GM12878 (cell line): ENCODE measurements around the gene TRAT1. TPM values are rescaled to one million over a fixed set of nuclear protein-coding genes. Genes with fewer than 3 reads are reported as not detected.

ENCODE experiments used
- ATAC-seq: fragments of 200-7000 bp; cut with Tn5 transposase; 3 replicates; pipeline ENCODE4 v1.9.1; 2020; ENCODE audit warnings: mild to moderate bottlenecking, moderate library complexity
- BruUV-seq: library from RNA; stranded (reverse); fragments of 400-500 nt; replicated peaks from 2 replicates; lab custom pipeline; 2021; lab: Mats Ljungman, UMichigan
- CTCF ChIA-PET: fragments of 300-600 bp; sonication (Branson Sonifier 250); formaldehyde crosslinking; extraction: SDS; loops from one replicate; lab custom pipeline; 2021; ENCODE audit warnings: inconsistent platforms; lab: Yijun Ruan, JAX
- POLR2A ChIA-PET: fragments of 350-600 bp; formaldehyde crosslinking; extraction: SDS; loops from one replicate; lab custom pipeline; 2021; ENCODE audit warnings: inconsistent platforms; lab: Charles Lee
- RAD21 ChIA-PET: fragments of 300-600 bp; sonication (Branson Sonifier 250); formaldehyde crosslinking; loops from one replicate; lab custom pipeline; 2023; ENCODE audit warnings: antibody characterized with exemption; ENCODE audit not compliant: unreplicated experiment; lab: Charles Lee
- SMC1A ChIA-PET: fragments of 300-600 bp; sonication (Branson Sonifier 250); formaldehyde crosslinking; loops from one replicate; lab custom pipeline; 2023; ENCODE audit not compliant: unreplicated experiment, uncharacterized antibody; lab: Charles Lee
- DNase-seq: peaks from one replicate; pipeline ENCODE4 v3.0.0-alpha.2; 2011; ENCODE audit warnings: low read depth, low spot score
- FAIRE-seq: peaks from 3 replicates; lab custom pipeline; 2011; peaks lifted over from hg19 to GRCh38; lab: Jason Lieb, UNC
- H2AFZ ChIP-seq: 2 replicates; pipeline ENCODE4 v1.6.0; 2011; ENCODE audit warnings: low read depth, low read length, control low read depth; ENCODE audit not compliant: control insufficient read depth
- H3K27ac ChIP-seq: 2 replicates; pipeline ENCODE4 v1.5.1; 2011; ENCODE audit warnings: control low read depth; ENCODE audit not compliant: control insufficient read depth, insufficient read depth
- H3K27me3 ChIP-seq, 2 experiments: replicated peaks in 1 of 2; 2 replicates each; pipeline versions ENCODE4 v1.6.0 to v1.6.1; 2011; ENCODE audit warnings: low read length in 1 of 2; ENCODE audit not compliant: control insufficient read depth in 2 of 2, insufficient read depth in 2 of 2
- H3K36me3 ChIP-seq, 2 experiments: 2 replicates each; pipeline ENCODE4 v1.5.1; 2011; ENCODE audit warnings: low read length in 1 of 2; ENCODE audit not compliant: control insufficient read depth in 2 of 2, insufficient read depth in 2 of 2
- H3K4me1 ChIP-seq: 2 replicates; pipeline ENCODE4 v1.6.1; 2011; ENCODE audit warnings: mild to moderate bottlenecking, low read length, moderate library complexity, mixed read lengths; ENCODE audit not compliant: control insufficient read depth, insufficient read depth
- H3K4me2 ChIP-seq: 2 replicates; pipeline ENCODE4 v1.6.0; 2011; ENCODE audit warnings: control low read depth; ENCODE audit not compliant: control insufficient read depth, insufficient read depth
- H3K4me3 ChIP-seq: fragments of 200-600 bp; sonication (generic); 2 replicates; pipeline ENCODE4 v1.5.1; 2016
- H3K79me2 ChIP-seq: 2 replicates; pipeline ENCODE4 v1.6.0; 2011; ENCODE audit warnings: low read length; ENCODE audit not compliant: control insufficient read depth, insufficient read depth
- H3K9ac ChIP-seq: 2 replicates; pipeline ENCODE4 v1.8.0; 2011; ENCODE audit warnings: low read length, control low read depth, mixed read lengths; ENCODE audit not compliant: control insufficient read depth, insufficient read depth
- H3K9me3 ChIP-seq: replicated peaks from 3 replicates; pipeline ENCODE4 v1.5.1; 2011; ENCODE audit warnings: mild to moderate bottlenecking, low read length; ENCODE audit not compliant: control insufficient read depth, insufficient read depth
- H4K20me1 ChIP-seq: 2 replicates; pipeline ENCODE4 v1.6.0; 2011; ENCODE audit not compliant: control insufficient read depth, insufficient read depth
- CBFB ChIP-seq: IDR thresholded peaks from 2 replicates; pipeline ENCODE4 v1.6.1; 2016; ENCODE audit warnings: antibody characterized with exemption, low read depth
- MTA3 ChIP-seq: IDR thresholded peaks from 2 replicates; pipeline ENCODE4 v1.6.1; 2012; ENCODE audit warnings: low read length, inconsistent platforms, borderline replicate concordance
- MYC ChIP-seq: IDR thresholded peaks from 2 replicates; pipeline ENCODE4 v1.6.1; 2011; ENCODE audit warnings: mild to moderate bottlenecking, low read length, moderate library complexity, inconsistent platforms; ENCODE audit not compliant: insufficient read depth, insufficient replicate concordance, insufficient read length, severe bottlenecking
- NR2C2 ChIP-seq: IDR thresholded peaks from 2 replicates; pipeline ENCODE4 v1.6.1; 2011; ENCODE audit warnings: borderline replicate concordance, low read depth; ENCODE audit not compliant: control insufficient read depth, insufficient read length
- RUNX3 ChIP-seq: IDR thresholded peaks from 2 replicates; pipeline ENCODE4 v1.6.1; 2012; ENCODE audit warnings: low read length, inconsistent platforms
- SIN3A ChIP-seq: IDR thresholded peaks from 2 replicates; pipeline ENCODE4 v1.6.1; 2012; ENCODE audit warnings: low read depth, low read length, improper control_type of control experiment
- TCF3 ChIP-seq: IDR thresholded peaks from 2 replicates; pipeline ENCODE4 v1.6.1; 2012; ENCODE audit warnings: low read depth, mild to moderate bottlenecking, low read length, borderline replicate concordance; ENCODE audit not compliant: insufficient read depth
- WGBS: methylation state at CpG from one replicate; pipeline ENCODE4 v1.1.6; 2016; ENCODE audit warnings: low lambda C conversion rate; ENCODE audit not compliant: insufficient replicate concordance, insufficient coverage; ENCODE audit errors: missing lambda C conversion rate; 5-methylcytosine and 5-hydroxymethylcytosine counted together
- in situ Hi-C: fragments of 300-500 bp; cut with MboI; formaldehyde crosslinking; loops from 9 replicates; pipeline ENCODE4 v1.14.3; 2018; ENCODE audit warnings: mixed read lengths
- intact Hi-C: fragments of 100-400 bp; cut with micrococcal nuclease; formaldehyde crosslinking; loops from one replicate; pipeline ENCODE4 v1.14.2; 2022; ENCODE audit not compliant: unreplicated experiment
- polyA plus RNA-seq, 11 experiments: library from polyadenylated mRNA; depleted of rRNA in 4 of 11; unstranded in 6 of 11; stranded (reverse) in 5 of 11; fragments of >200 nt; fragmentation: Nextera tagmentation in 4 of 11; fragmentation: Illumina TruSeq in 1 of 11; extraction: Ambion mirVana in 4 of 11; extraction: Trizol in 1 of 11; gene quantifications; 1 replicate in 1 of 11; 2 replicates in 10 of 11; pipeline versions ENCODE4 v1.2.1 to v1.2.3, GENCODE V29; 2011 to 2016; ENCODE audit warnings: inconsistent platforms in 2 of 11, missing spikeins in 2 of 11, low read depth in 1 of 11
- total RNA-seq, 4 experiments: library from RNA; depleted of rRNA in 3 of 4; stranded (reverse); fragments of >200 nt in 3 of 4; fragmentation: Illumina TruSeq in 1 of 4; extraction: Trizol in 1 of 4; gene quantifications; 2 replicates each; pipeline versions ENCODE4 v1.2.1 to v1.2.3, GENCODE V29; 2013 to 2021
- TF ChIP-seq, protein P1 (sequence below): IDR thresholded peaks from 2 replicates; pipeline ENCODE4 v1.6.1; 2011; ENCODE audit warnings: low read depth, low read length, improper control_type of control experiment, borderline replicate concordance
- TF ChIP-seq, protein P2 (sequence below): IDR thresholded peaks from 2 replicates; pipeline ENCODE4 v1.6.1; 2012; ENCODE audit warnings: low read length, inconsistent platforms

Gene TRAT1
- total and polyA plus RNA-seq, 10 of the 15 experiments (the other 5 are each of a cell fraction or from before 2014, with no cell fraction given), result 0.11 to 1.5 (median 0.18) TPM; not detected in 2

DNA sequence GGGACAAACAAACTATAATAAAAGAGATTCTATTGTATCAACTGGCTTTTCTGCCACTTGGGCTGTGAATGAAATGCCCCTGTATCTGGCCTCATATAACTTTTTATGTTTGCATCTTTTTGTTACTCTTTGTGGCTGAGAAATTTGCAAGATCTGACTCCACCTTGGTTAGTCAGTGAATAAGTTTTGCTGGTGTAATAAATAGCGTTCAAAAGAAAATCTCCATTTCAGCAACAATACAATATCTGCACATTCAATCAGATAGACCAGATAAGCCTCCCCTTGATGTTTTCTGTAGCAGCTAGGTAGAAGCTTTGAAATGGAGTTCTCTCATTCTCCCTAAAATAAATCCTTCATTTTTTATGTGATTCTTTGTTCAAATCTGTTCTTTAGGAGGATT lies 12.0 kb downstream of the TRAT1 start:
- Histone ChIP-seq H4K20me1 (no peaks in the 10 kb centered on the region), H3K4me1 (no peaks in the 10 kb centered on the region), H3K9me3 (no peaks in the 10 kb centered on the region), H2AFZ (no peak overlapping the region), H3K27ac (no peak overlapping the region), H3K27me3 (peaks cover 0 to 2% of the 10 kb centered on the region in 2 experiments; a peak in 1 of 4 replicates), H3K4me2 (no peak overlapping the region), H3K4me3 (no peak overlapping the region), H3K36me3 (no peaks in the 10 kb centered on the region), H3K79me2 (no peaks in the 10 kb centered on the region), H3K9ac (no peak overlapping the region)
- TF ChIP-seq MYC, result no peak
- TF ChIP-seq, protein P1, sequence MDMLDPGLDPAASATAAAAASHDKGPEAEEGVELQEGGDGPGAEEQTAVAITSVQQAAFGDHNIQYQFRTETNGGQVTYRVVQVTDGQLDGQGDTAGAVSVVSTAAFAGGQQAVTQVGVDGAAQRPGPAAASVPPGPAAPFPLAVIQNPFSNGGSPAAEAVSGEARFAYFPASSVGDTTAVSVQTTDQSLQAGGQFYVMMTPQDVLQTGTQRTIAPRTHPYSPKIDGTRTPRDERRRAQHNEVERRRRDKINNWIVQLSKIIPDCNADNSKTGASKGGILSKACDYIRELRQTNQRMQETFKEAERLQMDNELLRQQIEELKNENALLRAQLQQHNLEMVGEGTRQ, result no peak
- ChIA-PET SMC1A (interaction anchor here (0.7 kb wide), 1 partner anchor 44 kb away, joined by 3 read pairs; no protein-coding TSS in a partner anchor), RAD21 (no interaction called here), POLR2A (no interaction called here), CTCF (no interaction called here)
- ATAC-seq (no peak), DNase-seq (no peak), FAIRE-seq (no peak)
- no TSS peak for BruUV-seq
- 0% methylated on average over 1 of the region's 1 CpG for WGBS
- intact Hi-C loops (no loop called here), in situ Hi-C loops (no loop called here)

DNA sequence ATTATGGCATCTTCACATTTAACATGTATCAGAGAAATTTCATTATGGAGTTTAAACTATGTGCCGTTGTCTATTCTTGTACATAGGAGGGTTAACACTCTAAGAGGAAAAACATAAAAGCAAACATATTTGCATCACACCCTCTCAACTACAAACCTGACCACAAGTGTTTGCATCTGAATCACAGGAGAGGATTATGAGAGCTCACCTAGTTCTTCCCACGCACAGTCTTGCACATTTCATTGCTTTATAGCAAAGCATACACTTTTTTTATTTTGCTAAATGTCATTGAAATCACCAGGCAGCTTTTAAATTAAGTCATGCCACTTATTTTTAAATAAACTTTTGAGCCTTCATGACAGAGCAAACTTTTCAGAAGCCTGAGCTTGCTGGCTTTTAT lies 12.5 kb downstream of the TRAT1 start:
- no peak overlapping the region for H3K4me2 ChIP-seq
- SMC1A ChIA-PET, result no interaction called here
- RAD21 ChIA-PET, result no interaction called here
- intact Hi-C loops, result no loop called here
- peaks cover 0 to 2% of the 10 kb centered on the region in 2 experiments; a peak in 1 of 4 replicates for H3K27me3 ChIP-seq
- DNase-seq (no peak), FAIRE-seq (no peak), ATAC-seq (no peak)
- in situ Hi-C loops, result no loop called here
- no peak for TF ChIP-seq SIN3A
- no peak for TF ChIP-seq TCF3
- TF ChIP-seq, protein P2, sequence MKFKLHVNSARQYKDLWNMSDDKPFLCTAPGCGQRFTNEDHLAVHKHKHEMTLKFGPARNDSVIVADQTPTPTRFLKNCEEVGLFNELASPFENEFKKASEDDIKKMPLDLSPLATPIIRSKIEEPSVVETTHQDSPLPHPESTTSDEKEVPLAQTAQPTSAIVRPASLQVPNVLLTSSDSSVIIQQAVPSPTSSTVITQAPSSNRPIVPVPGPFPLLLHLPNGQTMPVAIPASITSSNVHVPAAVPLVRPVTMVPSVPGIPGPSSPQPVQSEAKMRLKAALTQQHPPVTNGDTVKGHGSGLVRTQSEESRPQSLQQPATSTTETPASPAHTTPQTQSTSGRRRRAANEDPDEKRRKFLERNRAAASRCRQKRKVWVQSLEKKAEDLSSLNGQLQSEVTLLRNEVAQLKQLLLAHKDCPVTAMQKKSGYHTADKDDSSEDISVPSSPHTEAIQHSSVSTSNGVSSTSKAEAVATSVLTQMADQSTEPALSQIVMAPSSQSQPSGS, result no peak
- TF ChIP-seq CBFB, result no peak
- no peak for TF ChIP-seq RUNX3
- no peak for TF ChIP-seq MTA3
- no peak for TF ChIP-seq NR2C2
- no peaks in the 10 kb centered on the region for H4K20me1 ChIP-seq
- no peaks in the 10 kb centered on the region for H3K79me2 ChIP-seq
- POLR2A ChIA-PET, result no interaction called here
- WGBS, result 28% methylated on average over 2 of the region's 2 CpGs
- no peaks in the 10 kb centered on the region for H3K9me3 ChIP-seq
- H3K4me1 ChIP-seq, result no peaks in the 10 kb centered on the region
- no peak overlapping the region for H3K4me3 ChIP-seq
- BruUV-seq, result no TSS peak
- H3K36me3 ChIP-seq, result no peaks in the 10 kb centered on the region
- CTCF ChIA-PET, result no interaction called here
- H3K9ac ChIP-seq, result no peak overlapping the region
- no peak overlapping the region for H2AFZ ChIP-seq
- H3K27ac ChIP-seq, result no peak overlapping the region
